ENCODE data around the gene PCSK7. TPM values are rescaled to one million over a fixed set of nuclear protein-coding genes. Genes with fewer than 3 reads are reported as not detected.

The PCSK7 gene
- total and polyA plus RNA-seq, 2 of the 4 experiments (the other 2 are of a cell fraction): 35.8 to 54.3 TPM

GRCh38 chr11:117199053-117199915 lies 32.6 kb downstream of the PCSK7 start, which contains the start of gene TAGLN (continued):
- TF ChIP-seq USF2 (IDR thresholded peaks at IDR 0.05; ENCODE audit: low read depth, low read length): no peak

GRCh38 chr11:117198613-117199012 lies 33.3 kb downstream of the PCSK7 start:
- dilution Hi-C loops (cut with HindIII; ENCODE audit: low sequenced_read_pairs, unreplicated experiment): no loop called here
- WGBS, 2 experiments (ENCODE audit: extremely low coverage in 2 of 2, insufficient read length in 1 of 2): no CpG with 5 or more reads among the region's 4 CpGs
- H2AFZ ChIP-seq (replicated peaks; ENCODE audit: low read length, poor library complexity): peak overlapping the region; percentile 84

More at GRCh38 chr11:117198613-117199012, 33.3 kb downstream of the PCSK7 start:
- Histone ChIP-seq H3K9ac (ENCODE audit: low read depth, low read length) (peak overlapping the region; percentile 96), H2BK15ac (ENCODE audit: low read depth, low read length) (peak overlapping the region; percentile 100), H2BK5ac (ENCODE audit: low read depth, low read length, poor library complexity, severe bottlenecking) (peak overlapping the region; percentile 95), H4K8ac (ENCODE audit: low read depth in 2 of 2, low read length in 2 of 2) (peak overlapping the region; percentile 99), H4K91ac (ENCODE audit: insufficient read depth, low read depth, low read length) (peak overlapping the region; percentile 100), H3K9me1 (ENCODE audit: insufficient read depth, low read length) (peaks cover 23% of the 10 kb centered on the region), H2BK20ac (ENCODE audit: low read depth, low read length) (peak overlapping the region; percentile 92), H2BK120ac (ENCODE audit: low read depth, low read length) (peak overlapping the region; percentile 100), H3K56ac (ENCODE audit: extremely low read depth, insufficient read depth, low read length) (peak overlapping the region; percentile 97), H3K4me2 (ENCODE audit: low read depth, low read length) (peak overlapping the region; percentile 81), H3K27ac (ENCODE audit: insufficient read depth, low read length) (peak overlapping the region; percentile 98), H3K27me3 (ENCODE audit: control insufficient read depth, insufficient read depth, low read length) (no peaks in the 10 kb centered on the region), H2AK5ac (ENCODE audit: low read depth, low read length) (peak overlapping the region; percentile 100), H3K14ac (replicated peaks; ENCODE audit: low read depth, low read length) (peak overlapping the region; percentile 100), H3K4me1 (ENCODE audit: control insufficient read depth, insufficient read depth, low read length) (peaks cover 36% of the 10 kb centered on the region), H2AK9ac (replicated peaks; ENCODE audit: low read depth, low read length, poor library complexity) (peak overlapping the region; percentile 100), H4K5ac (ENCODE audit: low read depth, low read length) (peak overlapping the region; percentile 94), H3K18ac (ENCODE audit: low read depth, low read length) (peak overlapping the region; percentile 96), H3K4me3 (ENCODE audit: insufficient read depth, low read depth, low read length) (peak overlapping the region; percentile 23), H4K20me1 (ENCODE audit: insufficient read depth, low read length) (peaks cover 40% of the 10 kb centered on the region), H3K36me3 (ENCODE audit: control insufficient read depth, insufficient read depth, low read length) (peaks cover 37% of the 10 kb centered on the region), H3K79me1 (ENCODE audit: low read depth in 1 of 2, low read length in 2 of 2) (peaks cover 16 to 51% of the 10 kb centered on the region in 2 experiments; a peak in 3 of 4 replicates), H3K23ac (ENCODE audit: low read depth, low read length) (peak overlapping the region; percentile 99), H3K4ac (ENCODE audit: low read depth, low read length) (peak overlapping the region; percentile 100), H3K9me3 (ENCODE audit: control insufficient read depth, insufficient read depth, low read length) (no peaks in the 10 kb centered on the region)
- CTCF ChIA-PET: interaction anchor here (1.0 kb wide), 1 partner anchor 28 kb away, joined by 3 read pairs; no protein-coding TSS in a partner anchor
- TF ChIP-seq RCOR1 (IDR thresholded peaks at IDR 0.05; ENCODE audit: insufficient replicate concordance, low read length) (peak; percentile 11), SMC3 (IDR thresholded peaks at IDR 0.05; ENCODE audit: low read depth, low read length) (no peak)
- intact Hi-C loops (cut with micrococcal nuclease) (loop anchor here (2.0 kb wide), 1 partner anchor 28 kb away; no protein-coding TSS in a partner anchor), in situ Hi-C loops (cut with MboI; ENCODE audit: low sequenced_read_pairs) (no loop called here)
- BruUV-seq (replicated peaks): TSS peak; percentile 67
- DNase-seq (no peak), ATAC-seq (ENCODE audit: low read depth) (no peak; the same call in 1 of the 2 replicates)
- POLR2A ChIA-PET (ENCODE audit: unreplicated experiment): interaction anchor here (0.5 to 2.2 kb wide), 3 partner anchors 19 to 419 kb away, joined by 3 to 11 read pairs (median 4); no protein-coding TSS in a partner anchor
